Nephron (organoid): Measurements from ENCODE around the gene ARHGAP15.

Source experiments
- H3K27ac Mint-ChIP-seq, 3 experiments: 2 replicates each; pipeline ENCODE4 v1.8.0; 2020; ENCODE audit warnings: mixed read lengths in 3 of 3, mild to moderate bottlenecking in 2 of 3, moderate library complexity in 1 of 3
- H3K27me3 Mint-ChIP-seq: 2 replicates; pipeline ENCODE4 v1.8.0; 2021; ENCODE audit warnings: low read depth, mild to moderate bottlenecking, moderate library complexity, mixed read lengths
- H3K36me3 Mint-ChIP-seq: 2 replicates; pipeline ENCODE4 v1.8.0; 2020; ENCODE audit warnings: low read depth, mixed read lengths
- H3K4me1 Mint-ChIP-seq: 2 replicates; pipeline ENCODE4 v1.8.0; 2020; ENCODE audit warnings: mixed read lengths
- H3K4me3 Mint-ChIP-seq, 3 experiments: 2 replicates each; pipeline ENCODE4 v1.8.0; 2020; ENCODE audit warnings: mild to moderate bottlenecking in 3 of 3, mixed read lengths in 3 of 3, moderate library complexity in 2 of 3
- H3K9me3 Mint-ChIP-seq: 2 replicates; pipeline ENCODE4 v1.8.0; 2020; ENCODE audit warnings: mixed read lengths
- CTCF ChIP-seq, 3 experiments: fragments of 200-600 bp; sonication (generic); IDR thresholded peaks; one replicate each; pipeline ENCODE4 v1.5.0; 2021; ENCODE audit warnings: antibody characterized with exemption in 3 of 3; ENCODE audit not compliant: unreplicated experiment in 3 of 3

Gene ARHGAP15

GRCh38 chr2:143493339-143493738 lies 364.1 kb downstream of the ARHGAP15 start:
- H3K4me3 Mint-ChIP-seq = no peak overlapping the region
- TF ChIP-seq CTCF (IDR thresholded peaks at IDR 0.05; ENCODE audit: unreplicated experiment in 3 of 3) = no peak
- peaks cover 19% of the 10 kb centered on the region for H3K9me3 Mint-ChIP-seq
- H3K27ac Mint-ChIP-seq = no peak overlapping the region
- H3K27me3 Mint-ChIP-seq = no peaks in the 10 kb centered on the region
- H3K4me1 Mint-ChIP-seq = peaks cover 13% of the 10 kb centered on the region
- no peaks in the 10 kb centered on the region for H3K36me3 Mint-ChIP-seq

- H3K4me3 Mint-ChIP-seq = no peak overlapping the region
- no peak for TF ChIP-seq CTCF (IDR thresholded peaks at IDR 0.05; ENCODE audit: unreplicated experiment in 3 of 3)
- H3K36me3 Mint-ChIP-seq = no peaks in the 10 kb centered on the region
- peak overlapping the region in 1 of 3 experiments; percentile 10 for H3K27ac Mint-ChIP-seq
- no peaks in the 10 kb centered on the region for H3K27me3 Mint-ChIP-seq
- peaks cover 24% of the 10 kb centered on the region for H3K4me1 Mint-ChIP-seq
- peaks cover 19% of the 10 kb centered on the region for H3K9me3 Mint-ChIP-seq
These were observed 368.5 kb downstream of the ARHGAP15 start for GRCh38 chr2:143497726-143498125.

GRCh38 chr2:143498496-143498895 lies 369.3 kb downstream of the ARHGAP15 start:
- Mint-ChIP-seq H3K4me1 (peaks cover 24% of the 10 kb centered on the region), H3K36me3 (no peaks in the 10 kb centered on the region), H3K4me3 (no peak overlapping the region), H3K9me3 (peaks cover 13% of the 10 kb centered on the region), H3K27me3 (no peaks in the 10 kb centered on the region), H3K27ac (peak overlapping the region; percentile 6 to 71 (median 9))
- no peak for TF ChIP-seq CTCF (IDR thresholded peaks at IDR 0.05; ENCODE audit: unreplicated experiment in 3 of 3)

- Mint-ChIP-seq H3K4me1 (peaks cover 24% of the 10 kb centered on the region), H3K4me3 (no peak overlapping the region), H3K9me3 (peaks cover 7% of the 10 kb centered on the region), H3K36me3 (no peaks in the 10 kb centered on the region), H3K27me3 (no peaks in the 10 kb centered on the region), H3K27ac (peak overlapping the region; percentile 6 to 71 (median 9))
- no peak for TF ChIP-seq CTCF (IDR thresholded peaks at IDR 0.05; ENCODE audit: unreplicated experiment in 3 of 3)
These were observed 369.8 kb downstream of the ARHGAP15 start for GRCh38 chr2:143499061-143499460.

GRCh38 chr2:143501106-143501676 lies 372.0 kb downstream of the ARHGAP15 start:
- no peak for TF ChIP-seq CTCF (IDR thresholded peaks at IDR 0.05; ENCODE audit: unreplicated experiment in 3 of 3)
- Mint-ChIP-seq H3K4me1 (peaks cover 24% of the 10 kb centered on the region), H3K4me3 (no peak overlapping the region), H3K27me3 (no peaks in the 10 kb centered on the region), H3K36me3 (no peaks in the 10 kb centered on the region), H3K9me3 (no peaks in the 10 kb centered on the region), H3K27ac (no peak overlapping the region)

GRCh38 chr2:143503280-143503679 lies 374.1 kb downstream of the ARHGAP15 start:
- Mint-ChIP-seq H3K36me3 (no peaks in the 10 kb centered on the region), H3K27ac (no peak overlapping the region), H3K9me3 (peaks cover 2% of the 10 kb centered on the region), H3K4me3 (no peak overlapping the region), H3K27me3 (no peaks in the 10 kb centered on the region), H3K4me1 (peaks cover 12% of the 10 kb centered on the region)
- TF ChIP-seq CTCF (IDR thresholded peaks at IDR 0.05; ENCODE audit: unreplicated experiment in 3 of 3) = no peak
